Stimulated activated CD8-positive, alpha-beta memory T cell treated with anti-CD3 and anti-CD28 coated beads, Interleukin-4, amount 100 ng/mL, for 4 hours (primary cell): ENCODE results near the gene EPHB2.
"Not testable (repeated sequence)": the region's sequence is repeated elsewhere in the genome, so short reads cannot be mapped to it uniquely, and the experiment has no call there.

Source experiments
- DNase-seq, 2 donors: peaks; one replicate each; pipeline ENCODE4 v3.0.0-alpha.2; 2020; ENCODE audit warnings: low read depth in 2 of 2, low spot score in 1 of 2

EPHB2 gene

DNA sequence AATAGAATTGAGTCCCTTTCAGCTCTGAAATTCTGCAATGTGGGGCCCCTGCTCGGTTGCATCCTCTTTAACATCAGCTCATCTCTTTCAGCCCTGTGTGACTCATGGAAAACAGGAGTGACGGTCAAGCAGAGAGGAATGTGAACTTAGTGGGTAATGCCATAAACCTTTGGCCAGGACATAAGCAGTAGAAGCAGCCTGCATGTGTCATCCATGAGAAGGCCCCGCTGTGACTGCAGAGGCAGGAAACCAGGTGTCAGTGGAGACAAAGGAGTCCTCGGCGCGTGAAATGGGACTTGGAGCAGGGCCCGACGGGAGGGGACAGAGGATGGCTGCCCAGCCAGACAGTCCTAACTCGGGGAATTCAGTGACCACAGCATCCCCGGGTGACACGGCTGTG, 21.1 kb upstream of the EPHB2 start:
- no peak for DNase-seq

DNA sequence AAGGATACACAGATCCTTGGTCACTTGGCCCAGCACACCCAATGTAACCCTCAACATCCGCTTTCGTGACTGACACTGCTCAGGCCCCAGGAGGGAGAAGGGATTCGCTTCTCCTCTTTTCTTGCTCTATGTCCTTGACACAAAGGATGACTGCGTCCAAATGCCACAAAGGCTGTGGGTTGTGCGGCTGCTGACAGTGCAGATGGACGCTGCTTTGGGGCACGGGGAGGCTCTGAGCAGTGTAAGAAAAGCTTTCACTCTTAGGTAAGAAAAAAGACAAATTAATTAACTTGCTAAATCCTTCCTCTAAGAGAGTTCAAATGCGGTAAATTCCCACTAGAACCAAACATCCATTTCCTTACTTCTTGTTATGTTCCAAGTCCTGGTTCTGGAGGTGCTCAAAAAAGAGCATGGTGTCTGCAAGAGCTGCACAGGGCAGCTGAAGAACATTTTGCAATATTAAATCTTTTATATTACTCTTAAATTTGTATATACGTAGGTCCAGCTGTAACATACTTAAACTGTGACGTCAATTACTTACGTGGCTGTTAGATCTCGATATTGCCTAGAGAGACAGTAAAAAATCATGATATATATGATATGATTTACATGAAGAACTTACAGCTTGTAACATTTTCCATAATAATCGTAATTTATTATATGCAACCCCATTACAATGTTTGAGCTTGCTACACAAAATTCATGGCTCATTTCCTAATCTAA, 19.4 kb upstream of the EPHB2 start:
- DNase-seq: no peak

DNA sequence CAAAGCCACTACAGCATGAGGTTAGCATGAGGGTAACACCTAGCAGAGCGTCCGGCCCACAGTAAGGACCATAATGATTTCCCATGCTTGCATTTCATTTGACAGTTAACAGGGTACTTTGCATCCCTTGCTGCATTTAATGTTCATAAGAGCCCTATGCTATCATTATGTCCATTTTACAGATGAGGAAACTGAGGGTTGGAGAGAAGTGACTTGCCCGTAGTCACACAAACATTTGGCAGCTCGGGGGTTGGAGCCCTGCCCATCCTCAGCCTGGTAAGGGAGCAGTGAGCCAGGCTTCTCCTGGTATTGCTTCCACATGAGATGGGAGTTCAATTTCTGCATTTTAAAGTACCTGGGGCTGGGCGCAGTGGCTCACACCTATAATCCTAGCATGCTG, 16.5 kb upstream of the EPHB2 start:
- no peak for DNase-seq

DNA sequence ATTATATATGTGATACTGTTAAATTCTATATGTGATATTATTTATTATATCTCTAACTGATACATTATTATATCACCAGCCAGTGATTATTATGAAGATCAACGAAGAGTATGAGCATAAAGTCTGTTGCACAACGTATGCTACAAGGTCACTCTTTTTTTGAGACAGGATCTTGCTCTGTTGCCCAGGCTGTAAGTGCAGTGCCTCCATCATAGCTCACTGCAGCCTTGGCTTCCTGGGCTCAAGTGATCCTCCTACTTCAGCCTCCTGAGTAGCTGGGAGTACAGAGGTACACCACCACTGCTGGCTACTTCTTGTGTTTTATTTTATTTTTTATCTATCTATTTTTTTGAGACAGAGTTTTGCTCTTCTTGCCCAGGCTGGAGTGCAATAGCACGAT, 14.0 kb upstream of the EPHB2 start:
- no peak for DNase-seq

DNA sequence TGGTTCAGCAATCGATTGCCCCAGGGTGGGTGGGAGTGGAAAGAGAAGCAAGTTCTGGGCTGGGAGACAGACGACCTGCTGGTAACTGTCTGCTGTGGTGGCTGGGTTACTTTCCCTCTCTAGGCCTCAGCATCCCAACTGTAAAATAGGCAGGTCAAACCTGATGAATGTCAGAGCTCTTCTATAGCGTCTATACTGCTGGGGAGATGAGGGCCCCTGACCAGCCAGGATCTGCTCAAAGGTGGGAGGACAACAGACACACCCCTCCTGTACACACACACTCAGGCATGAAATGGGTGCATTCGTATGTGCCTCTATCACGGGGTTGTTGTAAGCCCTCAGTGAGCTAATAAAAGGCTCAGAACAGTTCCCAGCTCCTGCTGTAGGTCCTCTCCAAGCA, 12.7 kb upstream of the EPHB2 start:
- DNase-seq: no peak

DNA sequence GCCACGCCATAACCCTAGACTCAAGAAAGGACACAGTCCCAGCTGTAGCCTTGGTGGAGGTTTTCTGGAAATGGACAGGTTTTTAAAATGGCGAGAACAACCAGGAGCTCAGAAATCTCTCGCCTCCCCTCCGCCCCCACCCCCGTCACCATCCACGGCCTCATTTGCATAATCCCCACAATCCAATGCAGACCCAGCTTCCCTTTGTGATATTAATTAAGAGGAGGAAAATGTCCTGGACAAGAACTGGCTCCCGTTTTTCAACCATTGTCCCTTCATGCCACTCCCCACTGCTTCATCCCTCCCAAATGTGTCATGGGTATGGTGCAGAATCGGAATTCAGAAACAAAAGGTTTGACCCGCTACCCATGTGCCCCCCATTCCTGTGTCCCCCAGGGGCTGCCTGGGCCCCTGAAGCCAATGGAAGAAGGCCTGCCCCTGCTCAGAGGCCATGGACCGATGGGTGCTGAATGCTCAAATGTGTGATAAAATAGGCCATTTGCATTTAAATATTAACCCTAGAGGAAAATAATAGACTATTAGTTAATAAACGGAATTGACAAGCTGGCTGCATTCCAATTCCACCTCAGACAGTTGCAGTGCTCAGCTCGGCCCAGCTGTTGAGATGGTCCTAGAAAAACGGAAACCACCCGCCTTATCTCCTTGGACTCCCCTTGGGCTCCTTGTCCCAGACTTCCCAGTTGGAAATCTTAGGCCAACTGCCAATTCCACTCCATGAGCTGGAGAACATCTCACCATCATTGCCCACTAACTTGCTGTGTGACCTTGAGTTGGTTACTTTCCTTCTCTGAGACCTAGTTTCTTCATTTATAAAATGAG, 10.7 kb upstream of the EPHB2 start:
- DNase-seq: no peak

DNA sequence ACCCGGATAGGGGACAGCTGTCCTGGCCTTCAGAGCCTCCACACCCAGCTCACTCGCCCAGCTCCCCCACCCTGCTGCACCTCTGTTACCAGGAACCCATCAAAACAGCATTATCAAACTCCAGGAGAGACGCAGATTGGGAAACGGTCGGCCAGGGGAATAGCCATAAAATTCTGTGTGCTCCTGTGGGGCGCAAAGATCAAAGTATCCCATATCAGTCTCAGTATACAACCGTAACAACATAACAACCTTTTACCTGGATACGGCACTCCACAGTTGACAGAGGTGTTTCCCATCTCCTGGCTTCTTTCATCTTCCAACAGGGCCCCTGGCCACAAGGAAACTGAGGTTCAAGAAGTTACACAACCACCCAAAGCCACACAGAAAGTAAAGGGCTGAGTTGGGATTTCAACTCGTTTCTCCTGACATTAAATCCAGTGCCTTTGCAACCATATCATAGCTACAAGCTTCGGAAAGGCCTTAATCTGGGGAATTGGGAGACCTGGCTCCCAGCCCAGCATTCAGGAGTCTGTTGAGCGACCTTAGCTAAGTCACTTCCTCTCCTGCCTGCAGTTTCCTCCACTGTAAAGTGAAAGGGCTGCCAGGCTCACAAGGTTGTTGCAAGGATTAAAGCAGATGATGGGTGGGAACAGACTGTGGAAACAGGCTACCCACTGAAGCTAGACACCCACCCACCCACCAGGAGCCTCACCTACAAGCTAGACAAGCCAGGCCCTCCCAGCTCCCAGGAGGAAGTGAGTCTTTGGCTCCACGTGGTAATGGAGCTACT, 8.1 kb upstream of the EPHB2 start:
- no peak for DNase-seq

DNA sequence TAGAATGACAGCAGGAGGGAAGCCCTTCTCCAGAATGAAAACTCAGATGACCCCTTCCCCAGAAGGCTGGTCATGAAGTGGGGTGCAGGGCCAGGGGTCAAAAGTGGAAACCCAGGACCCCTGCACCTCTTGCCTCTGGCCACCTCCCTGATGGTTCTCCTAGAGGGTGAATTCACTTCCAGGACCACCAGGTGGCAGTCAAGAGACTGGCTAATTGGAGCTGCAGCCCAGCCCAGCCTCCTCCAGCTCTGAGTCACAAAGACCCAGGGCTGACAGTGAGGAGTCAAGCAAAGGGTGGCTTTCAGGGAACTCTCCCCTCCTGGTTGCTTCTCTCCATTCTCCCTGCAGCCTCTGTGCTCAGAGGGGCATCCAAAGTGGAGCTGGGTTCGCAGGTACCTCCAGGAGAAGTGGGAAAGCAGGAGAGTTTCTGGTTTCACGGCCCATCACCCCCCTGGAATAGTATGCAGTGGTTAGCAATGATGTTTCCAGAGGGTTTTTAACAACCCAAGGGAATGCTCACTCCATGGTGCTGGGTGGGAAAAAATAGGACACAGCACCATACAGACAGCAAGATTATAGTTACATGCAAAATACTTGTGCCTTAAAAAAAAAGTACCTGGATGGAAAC, 6.1 kb upstream of the EPHB2 start:
- DNase-seq: peak; percentile 53 to 54

DNA sequence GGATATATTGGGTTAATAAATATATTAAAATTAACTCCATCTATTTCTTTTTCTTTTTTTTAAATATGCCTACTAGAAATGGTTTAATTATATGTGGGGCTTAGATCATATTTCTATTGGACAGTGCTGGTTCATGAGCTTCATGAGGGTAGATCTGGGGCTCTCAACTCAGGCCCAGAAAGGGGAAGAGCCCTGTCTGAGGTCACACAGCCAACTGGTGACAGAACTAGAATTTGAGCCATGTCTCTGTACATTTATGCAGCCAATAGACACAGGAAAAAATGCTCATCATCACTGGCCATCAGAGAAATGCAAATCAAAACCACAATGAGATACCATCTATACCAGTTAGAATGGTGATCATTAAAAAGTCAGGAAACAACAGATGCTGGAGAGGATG, 5.1 kb upstream of the EPHB2 start:
- DNase-seq: no peak

DNA sequence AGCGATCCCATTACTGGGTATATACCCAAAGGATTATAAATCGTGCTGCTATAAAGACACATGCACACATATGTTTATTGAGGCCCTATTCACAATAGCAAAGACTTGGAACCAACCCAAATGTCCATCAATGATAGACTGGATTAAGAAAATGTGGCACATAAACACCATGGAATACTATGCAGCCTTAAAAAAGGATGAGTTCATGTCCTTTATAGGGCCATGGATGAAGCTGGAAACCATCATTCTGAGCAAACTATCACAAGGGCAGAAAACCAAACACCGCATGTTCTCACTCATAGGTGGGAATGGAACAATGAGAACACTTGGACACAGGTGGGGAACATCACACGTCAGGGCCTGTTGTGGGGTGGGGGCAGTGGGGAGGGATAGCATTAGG, 4.5 kb upstream of the EPHB2 start:
- not testable (repeated sequence) for DNase-seq

DNA sequence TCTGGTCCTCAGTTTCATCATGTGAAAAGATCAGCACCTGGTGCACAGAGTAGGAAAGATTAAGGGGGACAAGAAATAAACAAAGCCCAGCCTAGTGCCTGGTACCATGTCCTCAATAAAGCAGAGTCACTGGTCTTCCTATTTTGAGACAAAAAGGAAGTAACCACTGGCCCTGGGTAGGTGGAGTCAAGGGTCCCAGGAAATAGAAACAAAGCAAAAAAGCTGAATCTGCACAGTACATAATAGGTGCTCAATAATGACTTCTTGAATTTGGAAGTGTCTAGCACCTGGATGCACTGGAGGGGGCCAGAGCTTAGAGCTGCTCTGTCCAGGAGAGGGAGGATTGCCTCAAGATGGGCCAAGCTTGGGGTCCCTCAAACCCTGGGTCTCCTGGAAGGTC, 1.9 kb upstream of the EPHB2 start:
- DNase-seq: no peak

DNA sequence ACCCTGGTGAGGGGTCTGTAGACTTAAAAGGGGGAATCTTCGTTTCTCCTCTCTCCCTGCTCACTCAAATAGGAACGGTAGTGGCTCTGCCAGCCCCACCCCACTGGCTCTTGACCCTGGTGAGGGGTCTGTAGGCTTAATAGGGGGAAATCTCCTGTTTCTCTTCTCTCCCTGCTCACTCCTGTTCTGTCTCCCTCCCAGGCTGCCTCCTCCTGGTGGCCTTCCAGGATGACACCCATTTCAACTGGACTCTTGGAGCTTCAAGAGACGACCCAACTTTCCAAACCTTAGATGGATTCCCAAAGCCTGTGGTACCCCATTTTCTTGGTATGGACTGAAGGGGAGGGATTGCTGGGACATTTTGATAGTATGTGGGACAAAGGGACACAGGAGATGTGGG, 1.4 kb upstream of the EPHB2 start:
- DNase-seq: no peak

DNA sequence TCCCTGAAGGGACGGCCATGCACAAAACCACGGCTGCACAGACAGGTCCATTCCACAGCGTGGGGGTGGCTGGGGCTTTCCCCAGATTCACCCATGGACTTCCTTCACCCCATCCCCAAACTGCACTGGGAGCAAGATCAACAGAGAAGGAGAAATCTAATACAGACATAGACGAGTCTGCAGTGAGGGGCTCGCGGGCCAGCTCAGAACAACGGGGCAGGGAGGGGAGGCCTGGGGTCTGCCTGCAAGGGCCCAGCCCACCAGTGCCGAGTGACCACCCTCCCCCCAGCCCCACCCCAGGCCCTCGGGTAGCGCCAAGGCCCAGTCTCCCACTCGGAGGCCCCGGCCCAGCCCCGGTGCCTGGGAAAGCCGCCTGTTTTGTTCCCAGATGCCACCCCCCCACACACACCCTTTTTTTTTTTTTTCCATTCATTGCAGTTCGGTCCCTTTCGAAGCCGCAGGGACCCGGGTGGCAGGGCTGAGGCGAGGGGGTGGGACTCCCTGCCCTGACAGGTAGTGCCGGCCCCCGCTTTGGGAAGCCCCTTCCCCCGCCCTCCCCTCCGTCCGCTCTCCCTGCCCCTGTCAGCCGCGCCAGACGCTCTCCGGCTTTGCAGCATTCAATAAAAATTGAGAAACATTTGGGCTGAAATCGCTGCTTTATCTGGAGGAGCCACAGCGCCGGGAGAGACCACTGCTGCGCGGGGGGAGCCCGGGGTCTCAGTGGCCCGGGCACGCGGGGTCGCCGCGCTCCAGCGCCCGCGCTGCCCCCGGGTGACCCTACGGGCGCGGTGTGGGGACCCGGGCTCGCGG, 543 bp upstream of the EPHB2 start:
- DNase-seq: no peak

DNA sequence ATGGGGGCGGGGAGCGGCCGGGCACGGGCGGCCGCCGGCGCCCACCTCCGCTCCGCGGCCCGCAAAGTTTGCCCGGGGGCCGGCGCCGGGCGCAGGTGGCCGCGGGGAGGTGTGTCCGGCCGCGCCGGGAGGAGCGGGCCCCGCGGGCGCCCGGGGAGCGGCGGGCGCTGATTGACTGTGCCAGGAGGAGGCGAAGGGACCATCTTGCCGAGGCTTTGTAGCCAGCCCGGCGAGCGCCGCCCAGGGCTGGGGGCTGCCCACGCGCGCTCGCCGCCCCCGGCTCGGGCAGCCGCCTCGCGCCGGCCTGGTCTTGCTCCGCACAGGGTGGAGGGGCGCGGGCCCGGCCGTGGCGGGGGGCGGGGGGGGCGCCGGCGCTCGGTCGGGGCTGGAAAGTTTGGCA, 432 bp downstream of the EPHB2 start:
- DNase-seq: no peak

DNA sequence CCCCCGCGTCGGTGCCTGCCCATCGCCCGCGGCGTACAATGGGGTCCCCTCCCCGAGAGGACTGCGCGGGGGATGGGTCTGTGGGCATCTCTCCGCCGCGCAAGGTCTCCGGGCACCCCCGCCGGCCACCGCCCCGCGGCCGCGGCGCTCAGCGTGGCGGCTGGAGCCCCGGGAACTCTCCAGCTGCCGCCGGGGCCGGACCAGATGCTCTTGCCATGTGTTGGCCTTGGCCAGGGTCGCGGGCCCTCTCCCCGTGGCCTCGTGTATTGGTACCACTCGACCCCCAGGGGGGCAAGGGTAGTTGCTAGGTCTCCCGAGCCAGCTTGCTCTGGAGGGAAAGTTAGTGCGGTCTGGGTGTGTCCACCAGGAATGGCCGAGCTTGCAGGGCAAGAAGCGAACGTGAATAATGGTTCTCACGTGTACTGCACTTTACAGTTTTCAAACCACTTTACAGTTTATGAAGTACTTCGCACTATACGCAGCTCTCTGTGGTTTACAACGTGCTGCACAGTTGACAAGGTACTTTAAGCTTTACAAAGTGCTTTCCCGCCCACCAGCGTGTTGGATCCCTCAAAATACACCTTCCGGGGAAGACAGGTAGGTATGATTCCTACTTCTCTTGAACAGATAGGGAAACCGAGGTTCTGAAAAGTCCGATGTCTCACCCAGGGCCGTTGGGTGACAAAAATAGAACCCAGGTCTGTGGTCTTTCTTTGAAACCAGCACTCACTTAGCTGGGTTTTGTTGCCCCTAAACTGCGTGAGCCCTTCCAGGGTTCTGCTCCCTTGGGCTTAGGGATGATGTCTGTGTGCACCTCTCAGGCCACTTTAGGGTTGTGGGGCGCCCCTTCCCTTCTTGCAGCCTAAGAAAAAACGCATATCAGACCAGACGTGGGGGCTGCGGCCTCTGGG, 1.2 kb downstream of the EPHB2 start:
- no peak for DNase-seq

DNA sequence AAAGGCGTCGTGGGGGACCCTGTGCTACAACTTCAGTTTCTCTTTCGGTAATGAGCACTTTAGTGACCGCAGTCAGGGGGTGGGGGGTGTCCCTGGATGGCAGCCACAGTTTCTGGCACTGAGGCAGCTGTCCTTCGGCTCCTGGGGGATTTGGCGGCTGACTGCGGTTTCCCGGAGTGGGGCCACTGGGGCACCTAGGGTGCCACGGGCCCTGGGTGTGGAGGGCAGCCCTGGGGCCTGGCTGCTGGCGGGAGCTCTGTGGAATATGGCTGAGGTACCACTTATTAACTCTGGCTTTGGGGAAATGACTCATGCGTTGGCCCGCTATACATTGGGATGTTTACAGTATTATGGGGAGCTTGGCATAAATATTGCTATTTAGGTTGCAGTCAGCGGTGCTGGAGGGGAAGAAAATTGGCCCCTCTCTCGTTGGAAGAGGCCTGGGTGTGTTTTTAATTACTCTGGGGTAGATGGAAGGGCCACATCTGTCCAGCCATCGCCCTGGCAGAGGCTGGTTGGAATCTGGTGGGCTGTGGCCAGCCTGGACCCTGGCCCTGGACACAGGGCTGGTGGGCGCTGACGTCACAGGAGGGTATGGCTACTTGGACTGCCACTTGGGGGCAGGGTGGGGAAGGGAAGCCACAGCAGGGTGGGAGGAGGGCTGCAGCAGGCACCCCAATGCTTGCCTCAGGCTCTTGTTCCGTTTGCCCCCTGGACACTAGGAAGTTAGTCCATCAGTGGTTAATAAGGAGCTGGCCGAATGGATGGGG, 2.0 kb downstream of the EPHB2 start:
- no peak for DNase-seq

DNA sequence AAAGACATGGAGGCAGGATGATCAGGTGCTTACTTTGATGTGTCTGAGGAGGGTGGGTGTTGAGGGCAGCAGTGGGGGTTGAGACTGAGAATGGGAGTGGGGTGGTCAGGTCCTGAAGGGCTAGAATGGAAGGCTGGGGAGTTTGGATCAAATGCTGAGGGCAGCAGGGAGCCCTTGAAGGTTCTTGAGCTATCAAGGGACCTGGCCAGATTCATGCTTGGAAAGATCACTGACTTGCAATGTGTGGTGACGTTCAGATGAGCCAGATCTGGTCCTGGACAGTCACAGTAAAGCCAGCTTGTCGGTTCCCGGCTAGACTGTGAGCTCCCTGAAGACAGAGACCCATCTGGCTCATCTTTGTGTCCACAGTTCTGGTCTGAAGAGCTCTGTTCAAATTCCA, 3.8 kb downstream of the EPHB2 start:
- DNase-seq: no peak

DNA sequence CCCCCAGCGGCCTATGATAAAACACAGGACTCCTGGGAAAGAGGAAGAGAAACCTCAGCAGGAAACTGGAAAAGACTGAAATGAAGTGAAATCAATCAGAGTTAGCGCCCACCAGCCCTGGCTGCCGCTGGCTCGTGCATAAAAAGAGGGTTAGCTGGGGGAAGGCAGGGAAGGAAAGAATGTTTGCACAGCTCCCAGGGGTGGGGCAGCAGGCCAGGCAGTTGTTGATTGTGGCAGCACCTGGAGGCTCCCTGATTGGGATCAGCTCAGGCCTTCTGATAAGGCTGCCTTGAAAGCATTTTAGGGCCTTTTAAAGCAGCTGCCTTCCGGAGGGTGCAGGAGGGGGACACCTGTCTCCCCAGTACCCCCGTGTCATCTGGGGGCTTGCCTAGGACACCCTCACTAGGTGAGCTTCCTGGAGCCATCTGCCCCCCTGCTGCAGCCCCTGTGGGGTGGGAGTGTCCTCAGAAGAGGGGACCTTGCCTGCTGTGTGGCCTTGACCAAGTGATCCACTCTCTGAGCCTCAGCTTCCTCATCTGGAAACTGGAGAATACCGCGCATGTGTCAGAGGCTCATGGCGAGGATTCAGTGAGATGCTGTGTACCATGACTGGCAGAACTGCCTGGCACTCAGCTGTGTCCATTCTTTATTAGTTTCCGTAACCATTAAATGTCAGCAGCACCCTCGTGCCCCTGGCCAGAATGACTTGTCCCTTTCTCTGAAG, 6.6 kb downstream of the EPHB2 start:
- DNase-seq: no peak
